ENCODE data around the gene NANS.

Gene NANS

DNA sequence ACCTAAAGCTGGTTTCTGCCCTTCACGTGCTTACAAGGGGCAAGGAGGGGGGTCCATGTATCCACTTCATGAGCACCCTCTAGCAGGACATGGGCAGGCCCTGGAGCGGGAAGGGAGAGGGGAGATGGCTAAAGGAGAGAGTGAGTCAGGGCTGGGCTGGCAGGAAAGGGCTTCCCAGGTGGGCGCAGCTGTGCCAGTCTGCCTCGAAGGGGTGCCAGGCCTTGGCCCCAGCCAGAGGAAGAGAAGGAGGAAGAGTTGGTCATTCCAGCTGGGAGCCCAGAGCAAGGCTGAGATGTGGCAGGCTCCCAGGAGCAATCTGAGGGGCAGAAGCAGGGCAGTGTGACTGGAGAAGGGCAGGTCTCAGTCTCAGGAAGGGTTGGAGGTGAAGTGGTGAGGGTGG, 37.8 kb downstream of the NANS start:
- TF ChIP-seq, protein P1, sequence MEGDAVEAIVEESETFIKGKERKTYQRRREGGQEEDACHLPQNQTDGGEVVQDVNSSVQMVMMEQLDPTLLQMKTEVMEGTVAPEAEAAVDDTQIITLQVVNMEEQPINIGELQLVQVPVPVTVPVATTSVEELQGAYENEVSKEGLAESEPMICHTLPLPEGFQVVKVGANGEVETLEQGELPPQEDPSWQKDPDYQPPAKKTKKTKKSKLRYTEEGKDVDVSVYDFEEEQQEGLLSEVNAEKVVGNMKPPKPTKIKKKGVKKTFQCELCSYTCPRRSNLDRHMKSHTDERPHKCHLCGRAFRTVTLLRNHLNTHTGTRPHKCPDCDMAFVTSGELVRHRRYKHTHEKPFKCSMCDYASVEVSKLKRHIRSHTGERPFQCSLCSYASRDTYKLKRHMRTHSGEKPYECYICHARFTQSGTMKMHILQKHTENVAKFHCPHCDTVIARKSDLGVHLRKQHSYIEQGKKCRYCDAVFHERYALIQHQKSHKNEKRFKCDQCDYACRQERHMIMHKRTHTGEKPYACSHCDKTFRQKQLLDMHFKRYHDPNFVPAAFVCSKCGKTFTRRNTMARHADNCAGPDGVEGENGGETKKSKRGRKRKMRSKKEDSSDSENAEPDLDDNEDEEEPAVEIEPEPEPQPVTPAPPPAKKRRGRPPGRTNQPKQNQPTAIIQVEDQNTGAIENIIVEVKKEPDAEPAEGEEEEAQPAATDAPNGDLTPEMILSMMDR (IDR thresholded peaks at IDR 0.05): no peak
- no peak for TF ChIP-seq ZFX (IDR thresholded peaks at IDR 0.05; ENCODE audit: borderline replicate concordance)

DNA sequence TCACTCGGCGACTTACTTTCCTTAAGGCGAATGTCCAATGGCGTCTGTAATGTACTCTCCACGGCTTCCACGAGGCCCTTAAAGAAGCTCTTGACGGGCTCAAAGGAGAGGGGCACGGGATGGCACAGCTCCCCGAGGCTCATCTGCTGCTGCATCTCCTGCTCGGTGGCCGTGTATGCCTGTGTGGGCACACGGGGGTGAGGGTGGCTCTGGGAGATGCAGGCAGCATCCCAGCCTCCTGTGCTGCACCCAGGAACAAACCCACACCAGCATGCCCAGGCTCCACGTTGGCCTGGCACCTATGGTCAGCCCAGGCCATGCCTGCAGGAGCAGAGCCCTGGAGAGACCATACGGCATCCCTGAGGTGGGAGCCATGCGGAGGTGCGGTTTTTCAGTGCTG, 38.3 kb downstream of the NANS start:
- TF ChIP-seq, protein P1 (IDR thresholded peaks at IDR 0.05): no peak
- no peak for TF ChIP-seq ZFX (IDR thresholded peaks at IDR 0.05; ENCODE audit: borderline replicate concordance)

More for the DNA sequence above, 37.8 kb downstream of the NANS start:
- no peak overlapping the region for H3K27ac ChIP-seq

DNA sequence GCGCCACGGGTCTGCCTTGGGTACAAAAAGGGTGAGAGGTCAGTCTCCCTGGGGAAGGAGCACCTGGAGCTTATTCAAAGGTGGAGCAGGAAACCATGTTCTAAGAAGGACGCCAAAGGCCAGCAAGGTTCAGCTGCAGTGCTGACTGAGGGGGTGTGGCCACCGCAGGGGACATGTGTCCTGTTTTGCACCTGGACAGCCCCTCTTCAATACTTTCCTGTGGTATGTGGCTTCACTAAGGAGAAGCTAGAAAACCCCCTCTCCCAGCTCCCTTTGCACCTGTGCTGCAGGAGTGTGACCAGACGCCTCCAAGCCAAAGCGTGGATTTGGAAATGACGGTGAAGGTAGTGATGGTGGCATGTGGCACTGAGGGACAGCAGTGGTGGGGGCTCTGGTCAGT, 38.9 kb downstream of the NANS start:
- no peak overlapping the region for H3K27ac ChIP-seq
- TF ChIP-seq, protein P1 (IDR thresholded peaks at IDR 0.05): no peak
- no peak for TF ChIP-seq ZFX (IDR thresholded peaks at IDR 0.05; ENCODE audit: borderline replicate concordance)

More for the DNA sequence above, 38.3 kb downstream of the NANS start:
- H3K27ac ChIP-seq: no peak overlapping the region

DNA sequence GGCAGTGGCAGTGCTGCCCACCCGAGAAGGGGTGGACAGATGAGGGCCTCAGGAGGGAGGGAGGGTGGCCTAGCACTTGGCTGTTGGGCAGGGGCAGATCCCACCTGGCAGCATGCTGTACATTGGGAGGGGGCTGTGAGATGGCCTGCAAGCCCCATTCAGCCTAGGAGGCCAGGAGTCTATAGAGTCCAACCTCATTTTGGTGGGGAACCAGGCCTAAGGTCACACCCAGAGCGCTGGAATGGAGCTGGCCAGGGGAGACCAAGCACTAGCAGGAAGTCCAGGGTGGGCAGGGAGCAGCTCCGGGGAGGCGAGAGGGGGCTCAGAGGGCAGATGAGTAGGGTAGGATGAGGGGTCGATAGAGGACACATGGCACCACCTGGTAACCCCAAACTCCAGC, 39.6 kb downstream of the NANS start:
- TF ChIP-seq, protein P1 (IDR thresholded peaks at IDR 0.05): no peak
- no peak for TF ChIP-seq ZFX (IDR thresholded peaks at IDR 0.05; ENCODE audit: borderline replicate concordance)
- H3K27ac ChIP-seq: no peak overlapping the region

DNA sequence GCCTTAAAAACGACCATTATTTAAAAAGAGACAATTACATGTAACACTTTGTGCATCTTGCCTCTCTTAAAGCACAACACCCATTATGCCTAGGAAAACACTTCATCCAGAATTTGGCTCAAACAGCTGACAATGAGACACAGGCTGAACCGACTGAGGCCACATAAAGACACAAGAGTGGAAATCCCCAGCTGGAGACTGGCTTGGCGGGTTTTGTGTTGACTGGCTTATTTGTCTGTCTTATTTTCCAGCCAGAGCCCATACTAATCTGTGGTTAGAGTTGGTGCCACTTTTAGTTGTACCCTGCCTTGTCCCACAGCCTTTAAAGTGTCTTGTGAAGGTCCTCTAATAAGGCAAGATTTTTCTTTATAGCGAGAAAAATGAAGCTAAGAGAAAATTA, 41.3 kb downstream of the NANS start:
- no peak overlapping the region for H3K27ac ChIP-seq
- TF ChIP-seq, protein P1 (IDR thresholded peaks at IDR 0.05): no peak
- TF ChIP-seq ZFX (IDR thresholded peaks at IDR 0.05; ENCODE audit: borderline replicate concordance): no peak

DNA sequence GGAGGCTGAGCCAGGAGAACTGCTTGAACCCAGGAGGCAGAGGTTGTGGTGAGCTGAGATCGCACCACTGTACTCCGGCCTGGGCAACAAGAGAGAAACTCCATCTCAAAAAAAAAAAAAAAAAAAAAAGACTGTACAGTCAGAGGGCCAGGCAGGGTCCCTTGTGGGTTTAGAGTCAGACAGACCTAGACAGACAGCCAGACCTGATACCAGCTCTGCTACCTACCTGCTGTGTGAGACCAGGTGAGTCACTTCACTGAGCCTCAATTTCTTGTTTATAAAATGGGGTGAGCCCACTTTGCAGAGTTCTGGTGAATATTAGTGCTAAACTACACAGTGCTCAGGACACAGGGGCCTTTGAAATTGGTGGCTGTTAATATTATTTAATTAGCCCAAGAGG, 42.8 kb downstream of the NANS start:
- TF ChIP-seq ZFX (IDR thresholded peaks at IDR 0.05; ENCODE audit: borderline replicate concordance): no peak
- TF ChIP-seq, protein P1 (IDR thresholded peaks at IDR 0.05): no peak
- H3K27ac ChIP-seq: no peak overlapping the region

DNA sequence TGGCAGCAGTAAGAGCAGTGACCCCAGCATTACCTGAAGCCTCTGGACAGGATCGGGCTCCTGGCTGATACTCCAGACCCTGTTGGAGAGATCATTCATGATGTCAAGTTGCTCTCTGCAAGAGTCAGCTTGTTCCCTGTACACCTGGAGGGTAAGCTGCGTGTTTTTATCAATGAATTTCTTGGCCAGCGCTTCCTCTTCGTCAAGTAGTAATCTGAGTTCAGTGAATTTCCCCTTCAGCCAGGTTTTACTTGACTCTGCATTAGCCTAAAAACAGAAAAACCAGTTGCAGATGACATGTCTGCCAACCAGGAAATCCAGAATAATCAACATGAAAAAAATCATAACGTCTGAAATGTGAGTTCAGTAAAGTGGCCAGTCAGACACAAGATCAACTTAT, 43.4 kb downstream of the NANS start:
- no peak overlapping the region for H3K27ac ChIP-seq
- TF ChIP-seq ZFX (IDR thresholded peaks at IDR 0.05; ENCODE audit: borderline replicate concordance): no peak
- TF ChIP-seq, protein P1 (IDR thresholded peaks at IDR 0.05): no peak
